Fibroblast of the aortic adventitia (primary cell): ENCODE results near the gene PLGRKT. TPM values are rescaled to one million over a fixed set of nuclear protein-coding genes. Genes with fewer than 3 reads are reported as not detected.
"Not testable (repeated sequence)": the region's sequence is repeated elsewhere in the genome, so short reads cannot be mapped to it uniquely, and the experiment has no call there.

Experiments used
- DNase-seq: peaks from one replicate; pipeline ENCODE4 v3.0.0-alpha.2; 2010; ENCODE audit warnings: low read depth
- H3K4me3 ChIP-seq: 2 replicates; pipeline ENCODE4 v1.5.1; 2011; ENCODE audit warnings: low read depth, mild to moderate bottlenecking, control low read depth, low read length, moderate library complexity
- CTCF ChIP-seq: IDR thresholded peaks from 2 replicates; pipeline ENCODE4 v1.5.1; 2011; ENCODE audit warnings: mild to moderate bottlenecking, low read length, control low read depth, inconsistent platforms; ENCODE audit not compliant: insufficient read depth
- small RNA-seq: library from RNA; depleted of rRNA; stranded (forward); fragments of <200 nt; gene quantifications from one replicate; pipeline ENCODE3, GENCODE V24; 2012
- total RNA-seq: library from RNA; depleted of rRNA; stranded (reverse); fragments of >200 nt; gene quantifications from 2 replicates; pipeline ENCODE4 v1.2.3, GENCODE V29; 2012; ENCODE audit warnings: low replicate concordance

PLGRKT gene
- total RNA-seq, 1 donor = 25.8 TPM

GRCh38 chr9:5326893-5327548, 110.7 kb downstream of the PLGRKT start:
- no peak for DNase-seq
- no peak for TF ChIP-seq CTCF
- H3K4me3 ChIP-seq = no peak overlapping the region

- no peak for TF ChIP-seq CTCF
- no peak for DNase-seq
- H3K4me3 ChIP-seq = no peak overlapping the region
These were observed 111.5 kb downstream of the PLGRKT start for GRCh38 chr9:5326187-5326586.

DNA sequence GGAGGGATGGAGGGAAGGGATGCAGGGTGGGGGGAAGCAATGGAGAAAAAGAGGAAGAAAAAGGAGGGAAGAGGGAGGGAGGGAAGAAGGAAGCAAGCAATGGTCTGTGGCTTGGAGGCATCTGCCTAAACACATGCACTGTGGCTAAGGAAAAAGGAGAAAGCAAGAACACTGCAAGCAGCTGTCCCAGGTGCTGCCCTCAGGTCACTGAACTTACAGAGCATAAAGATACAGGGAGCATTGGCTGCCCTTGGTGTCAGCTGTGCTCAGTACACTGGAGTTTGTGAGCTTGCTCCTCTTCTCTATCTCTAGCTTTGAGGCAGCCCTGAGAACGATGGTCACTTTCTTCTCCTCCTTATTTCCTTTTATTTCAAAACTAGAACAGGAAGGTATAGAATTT, 116.1 kb downstream of the PLGRKT start:
- DNase-seq, H3K4me3 ChIP-seq: not testable (repeated sequence)

GRCh38 chr9:5321058-5321457, 116.7 kb downstream of the PLGRKT start:
- no peak for DNase-seq
- H3K4me3 ChIP-seq = no peak overlapping the region
- peak; percentile 12 for TF ChIP-seq CTCF

- H3K4me3 ChIP-seq, DNase-seq: not testable (repeated sequence)
These were observed 121.3 kb downstream of the PLGRKT start for GRCh38 chr9:5316406-5316805.

DNA sequence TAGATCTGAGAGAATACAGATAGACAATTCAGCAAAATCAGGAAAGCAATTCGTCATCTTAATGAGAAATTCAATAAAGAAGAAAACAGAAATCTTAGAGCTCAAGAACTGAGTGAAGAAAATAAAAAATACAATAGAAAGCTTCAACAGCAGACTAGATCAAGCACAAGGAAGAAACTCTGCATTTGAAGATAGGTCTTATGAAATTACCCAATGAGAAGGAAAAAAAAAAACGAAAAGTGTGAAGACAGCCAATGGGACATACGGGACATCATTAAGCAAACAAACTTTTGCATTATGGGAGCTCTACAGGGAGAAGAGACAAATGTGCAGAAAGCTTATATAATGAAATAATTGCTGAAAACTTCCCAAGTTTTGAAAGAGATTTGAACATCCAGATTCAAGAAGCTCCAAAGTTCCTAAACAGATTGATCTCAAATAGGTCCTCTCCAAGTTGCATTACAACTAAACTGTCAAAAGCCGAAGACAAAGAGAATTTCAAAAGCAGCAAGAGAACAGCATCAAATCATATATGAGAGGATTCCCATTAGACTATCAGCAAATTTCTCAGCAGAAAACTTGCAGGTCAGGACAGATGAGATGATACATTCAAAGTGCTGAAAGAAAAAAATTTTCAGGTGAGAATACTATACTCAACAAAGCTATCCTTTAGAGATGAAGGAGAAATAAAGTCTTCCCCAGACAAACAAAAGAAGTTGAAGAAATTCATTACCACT, 122.4 kb downstream of the PLGRKT start:
- no peak for TF ChIP-seq CTCF
- no peak for DNase-seq

GRCh38 chr9:5310851-5311250, 126.9 kb downstream of the PLGRKT start:
- TF ChIP-seq CTCF = no peak
- no peak overlapping the region for H3K4me3 ChIP-seq
- no peak for DNase-seq

More for the DNA sequence above, 122.4 kb downstream of the PLGRKT start:
- no peak overlapping the region for H3K4me3 ChIP-seq

Small RNA genes lying within 50 kb of the gene (small RNA-seq; reads per million reads assigned to genes)
- not detected for gene AL135786.1
- not detected for gene HMGN2P31

Other genes starting within 250 kb of the PLGRKT start
- not detected in 2 replicates for gene INSL4, start 206.5 kb downstream of the PLGRKT start, total RNA-seq
- gene RLN2, start 133.2 kb downstream of the PLGRKT start, total RNA-seq = not detected in 2 replicates
- gene RLN1, start 98.0 kb downstream of the PLGRKT start, total RNA-seq = 0.18 TPM in 1 of 2 replicates, not detected in the other
- 0.33 and 1.1 TPM in 2 replicates for gene CD274, start 12.6 kb upstream of the PLGRKT start, total RNA-seq
- gene PDCD1LG2, start 72.6 kb upstream of the PLGRKT start, total RNA-seq = 4.1 and 10.9 TPM in 2 replicates
- 28.8 and 37.8 TPM in 2 replicates for gene RIC1, start 191.2 kb upstream of the PLGRKT start, total RNA-seq